CD4-positive, alpha-beta T cell treated with Interleukin-6 at 100 ng/mL for 8 hours (primary cell): ENCODE data around the gene NOX5.

Experiments
- DNase-seq: peaks from one replicate; pipeline ENCODE4 v3.0.0-alpha.2; 2020; ENCODE audit warnings: mixed read lengths, low spot score

The NOX5 gene

GRCh38 chr15:69081310-69082004 is 67.0 kb downstream of the NOX5 start:
- DNase-seq: no peak

- DNase-seq: no peak
These were observed 67.6 kb downstream of the NOX5 start for GRCh38 chr15:69082021-69082502.

- DNase-seq: no peak
These were observed 68.1 kb downstream of the NOX5 start for GRCh38 chr15:69082554-69082953.

- DNase-seq: no peak
These were observed 70.0 kb downstream of the NOX5 start for GRCh38 chr15:69084404-69085030.

GRCh38 chr15:69085325-69086081 is 71.0 kb downstream of the NOX5 start:
- no peak for DNase-seq

- no peak for DNase-seq
These were observed 72.1 kb downstream of the NOX5 start for GRCh38 chr15:69086427-69087204.

GRCh38 chr15:69087366-69087976 is 73.0 kb downstream of the NOX5 start:
- DNase-seq: no peak

- no peak for DNase-seq
These were observed 73.9 kb downstream of the NOX5 start for GRCh38 chr15:69088300-69088965.

GRCh38 chr15:69089258-69089657 is 74.8 kb downstream of the NOX5 start:
- DNase-seq: no peak

GRCh38 chr15:69090197-69090948 is 75.9 kb downstream of the NOX5 start:
- no peak for DNase-seq

GRCh38 chr15:69091654-69092053 is 77.2 kb downstream of the NOX5 start:
- no peak for DNase-seq

- no peak for DNase-seq
These were observed 77.7 kb downstream of the NOX5 start for GRCh38 chr15:69092159-69092558.

GRCh38 chr15:69093127-69093526 is 78.6 kb downstream of the NOX5 start:
- no peak for DNase-seq

- DNase-seq: no peak
These were observed 79.1 kb downstream of the NOX5 start for GRCh38 chr15:69093614-69094013.

GRCh38 chr15:69094124-69094921 is 79.8 kb downstream of the NOX5 start:
- DNase-seq: no peak

- no peak for DNase-seq
These were observed 80.8 kb downstream of the NOX5 start for GRCh38 chr15:69095274-69095673.

GRCh38 chr15:69096196-69096595 is 81.7 kb downstream of the NOX5 start:
- no peak for DNase-seq

GRCh38 chr15:69096626-69097025 is 82.1 kb downstream of the NOX5 start:
- DNase-seq: no peak

GRCh38 chr15:69098771-69099170 is 84.3 kb downstream of the NOX5 start:
- DNase-seq: no peak

- no peak for DNase-seq
These were observed 85.4 kb downstream of the NOX5 start for GRCh38 chr15:69099941-69100340.
